A549 (cell line): ENCODE results near the gene METTL1. TPM values are rescaled to one million over a fixed set of nuclear protein-coding genes. Genes with fewer than 3 reads are reported as not detected.

Source experiments
- ATAC-seq, 2 experiments: fragments of 200-7000 bp in 1 of 2; fragments of >200 bp in 1 of 2; cut with Nextera tagmentation in 1 of 2; cut with Tn5 transposase in 1 of 2; 3 replicates each; pipeline versions ENCODE4 v1.8.0 to v1.9.1; 2018 to 2020; ENCODE audit warnings: mild to moderate bottlenecking in 1 of 2, moderate library complexity in 1 of 2
- CTCF ChIA-PET: fragments of 300-600 bp; sonication (Branson Sonifier 250); formaldehyde crosslinking; extraction: SDS; loops from one replicate; lab custom pipeline; 2021; ENCODE audit warnings: antibody characterized with exemption, inconsistent platforms; lab: Yijun Ruan, JAX
- POLR2A ChIA-PET: fragments of 350-600 bp; formaldehyde crosslinking; extraction: SDS; loops from one replicate; lab custom pipeline; 2021; ENCODE audit warnings: antibody characterized with exemption, inconsistent platforms; lab: Yijun Ruan, JAX
- DNase-seq, 2 experiments: peaks; one replicate each; pipeline versions ENCODE4 v3.0.0 to v3.0.0-alpha.2; 2011 to 2016; ENCODE audit warnings: low read depth in 1 of 2, low spot score in 1 of 2
- FAIRE-seq: peaks from 2 replicates; lab custom pipeline; 2011; peaks lifted over from hg19 to GRCh38; lab: Jason Lieb, UNC
- H3K27ac ChIP-seq, 2 experiments: fragments of >200 bp; sonication (Bioruptor Twin); formaldehyde crosslinking; 3 replicates each; pipeline ENCODE4 v1.5.1; 2016 to 2017
- H3K4me1 ChIP-seq: fragments of >200 bp; sonication (Bioruptor Twin); formaldehyde crosslinking; 3 replicates; pipeline ENCODE4 v1.6.1; 2016
- H3K4me2 ChIP-seq: fragments of >200 bp; sonication (Bioruptor Twin); formaldehyde crosslinking; 3 replicates; pipeline ENCODE4 v1.6.1; 2016
- H3K4me3 ChIP-seq: fragments of >200 bp; sonication (Bioruptor Twin); formaldehyde crosslinking; 3 replicates; pipeline ENCODE4 v1.5.1; 2016
- H3K9me3 ChIP-seq: fragments of >200 bp; sonication (Bioruptor Twin); formaldehyde crosslinking; 3 replicates; pipeline ENCODE4 v1.6.1; 2016
- BHLHE40 ChIP-seq: IDR thresholded peaks from 2 replicates; pipeline ENCODE4 v1.6.1; 2012; ENCODE audit warnings: low read depth, low read length, inconsistent platforms
- CBX2 ChIP-seq: fragments of 200-600 bp; sonication (generic); IDR thresholded peaks from 2 replicates; pipeline ENCODE4 v1.6.1; 2016; ENCODE audit warnings: low read depth, mild to moderate bottlenecking, borderline replicate concordance
- CTCF ChIP-seq: fragments of >200 bp; sonication (Bioruptor Twin); formaldehyde crosslinking; IDR thresholded peaks from 3 replicates; pipeline ENCODE4 v1.5.1; 2016
- EHF ChIP-seq: fragments of 250-450 bp; sonication (Bioruptor Pico); IDR thresholded peaks from 2 replicates; pipeline ENCODE4 v1.5.0; 2020; ENCODE audit warnings: mild to moderate bottlenecking
- EHMT2 ChIP-seq: fragments of 200-600 bp; sonication (generic); IDR thresholded peaks from 2 replicates; pipeline ENCODE4 v1.6.1; 2016; ENCODE audit warnings: antibody characterized with exemption, low read depth, mild to moderate bottlenecking, moderate library complexity
- ELK1 ChIP-seq: fragments of 150-350 bp; IDR thresholded peaks from 2 replicates; pipeline ENCODE4 v1.6.1; 2014; ENCODE audit warnings: low read depth, mild to moderate bottlenecking, low read length
- FOXS1 ChIP-seq: fragments of 250-450 bp; sonication (Bioruptor Pico); IDR thresholded peaks from 2 replicates; pipeline ENCODE4 v1.5.0; 2020; ENCODE audit warnings: mild to moderate bottlenecking, moderate library complexity
- HDAC2 ChIP-seq: fragments of 200-600 bp; sonication (generic); IDR thresholded peaks from 2 replicates; pipeline ENCODE4 v1.6.1; 2016
- HOXA7 ChIP-seq: fragments of 250-450 bp; sonication (Bioruptor Pico); IDR thresholded peaks from 2 replicates; pipeline ENCODE4 v1.5.0; 2020; ENCODE audit warnings: mild to moderate bottlenecking, moderate library complexity
- JUNB ChIP-seq: fragments of >200 bp; sonication (Bioruptor Twin); formaldehyde crosslinking; IDR thresholded peaks from 2 replicates; pipeline ENCODE4 v1.6.1; 2016
- MAFK ChIP-seq: fragments of 450-650 bp; IDR thresholded peaks from 2 replicates; pipeline ENCODE4 v1.6.1; 2014; ENCODE audit not compliant: partially characterized antibody
- MYC ChIP-seq: IDR thresholded peaks from 2 replicates; pipeline ENCODE4 v1.6.1; 2012; ENCODE audit warnings: mild to moderate bottlenecking, inconsistent platforms, low read length, improper control_type of control experiment, borderline replicate concordance
- POLR2A ChIP-seq: IDR thresholded peaks from 2 replicates; pipeline ENCODE4 v1.6.1; 2012; ENCODE audit warnings: mild to moderate bottlenecking, low read length
- RAD21 ChIP-seq, 2 experiments: fragments of >200 bp in 1 of 2; sonication (Bioruptor Twin) in 1 of 2; formaldehyde crosslinking in 1 of 2; IDR thresholded peaks in 1 of 2; conservative IDR thresholded peaks in 1 of 2; 2 replicates in 1 of 2; 3 replicates in 1 of 2; pipeline ENCODE4 v1.6.1; 2012 to 2018; ENCODE audit warnings: inconsistent platforms in 1 of 2
- RCOR1 ChIP-seq: fragments of 150-350 bp; IDR thresholded peaks from 2 replicates; pipeline ENCODE4 v1.6.1; 2014; ENCODE audit warnings: antibody characterized with exemption, low read length, low read depth
- REST ChIP-seq: fragments of 200-600 bp; sonication (generic); IDR thresholded peaks from 2 replicates; pipeline ENCODE4 v1.6.1; 2016; ENCODE audit warnings: antibody characterized with exemption, mild to moderate bottlenecking, moderate library complexity
- SMC3 ChIP-seq: fragments of >200 bp; sonication (Bioruptor Twin); formaldehyde crosslinking; IDR thresholded peaks from 3 replicates; pipeline ENCODE4 v1.6.1; 2018; ENCODE audit warnings: inconsistent platforms
- SREBF2 ChIP-seq: fragments of 450-650 bp; IDR thresholded peaks from 2 replicates; pipeline ENCODE4 v1.6.1; 2014; ENCODE audit warnings: mild to moderate bottlenecking, moderate library complexity
- ZFP36 ChIP-seq: fragments of 450-650 bp; IDR thresholded peaks from 2 replicates; pipeline ENCODE4 v1.6.1; 2014; ENCODE audit warnings: borderline replicate concordance; ENCODE audit not compliant: partially characterized antibody
- ZNF302 ChIP-seq: fragments of 250-450 bp; sonication (Bioruptor Pico); IDR thresholded peaks from 2 replicates; pipeline ENCODE4 v1.9.0; 2021; ENCODE audit warnings: inconsistent platforms, mild to moderate bottlenecking, moderate library complexity
- WGBS: methylation state at CpG from one replicate; pipeline ENCODE4 v1.1.6; 2017; ENCODE audit errors: missing lambda C conversion rate; 5-methylcytosine and 5-hydroxymethylcytosine counted together
- polyA plus RNA-seq, 4 experiments: library from polyadenylated mRNA; depleted of rRNA in 3 of 4; stranded (reverse); fragments of >200 nt; fragmentation: RNase III in 1 of 4; extraction: RNeasy Plus Mini Kit Qiagen cat#74134 plus additional on column Dnase treatment in 1 of 4; gene quantifications; 2 replicates in 3 of 4; 3 replicates in 1 of 4; pipeline ENCODE4 v1.2.3, GENCODE V29; 2011 to 2017
- TF ChIP-seq, protein P1 (sequence below): fragments of 250-450 bp; sonication (Bioruptor Pico); IDR thresholded peaks from 2 replicates; pipeline ENCODE4 v1.5.0; 2021; ENCODE audit warnings: mild to moderate bottlenecking, moderate library complexity, borderline replicate concordance
- TF ChIP-seq, protein P2 (sequence below): IDR thresholded peaks from 2 replicates; pipeline ENCODE4 v1.6.1; 2012

METTL1 gene
- polyA plus RNA-seq, 2 of the 4 experiments (the other 2 are of a cell fraction): 55.2 to 60.2 TPM

- WGBS: 19% methylated on average over 28 of the region's 31 CpGs
- CTCF ChIA-PET: interaction anchor here (0.7 to 10.7 kb wide), 18 partner anchors 8 to 274 kb away, joined by 3 to 242 read pairs (median 4); partner anchors contain the start of genes B4GALNT1, CYP27B1, OS9 and PIP4K2C
- POLR2A ChIA-PET: interaction anchor here (1.5 kb wide), 1 partner anchor 11 kb away, joined by 6 read pairs; no protein-coding TSS in a partner anchor
- no peak for FAIRE-seq
- Histone ChIP-seq H3K27ac (peak overlapping the region in 1 of 2 experiments; percentile 80; a peak in 3 of 6 replicates), H3K4me2 (peak overlapping the region; percentile 100), H3K9me3 (no peaks in the 10 kb centered on the region), H3K4me1 (peaks cover 27% of the 10 kb centered on the region), H3K4me3 (peak overlapping the region; percentile 60)
- DNase-seq: no peak
- peak in 1 of 2 experiments; percentile 15; a peak in 3 of 6 replicates for ATAC-seq
- TF ChIP-seq ZFP36 (peak; percentile 81), HOXA7 (CRISPR knock-in tag) (no peak), EHF (CRISPR knock-in tag) (no peak), ELK1 (no peak)
These were observed 35.0 kb downstream of the METTL1 start for GRCh38 chr12:57736741-57737466.

GRCh38 chr12:57735952-57736740 is 35.8 kb downstream of the METTL1 start:
- ATAC-seq (peak; percentile 61 to 83), FAIRE-seq (no peak), DNase-seq (peak in 1 of 2 experiments; percentile 67)
- Histone ChIP-seq H3K4me1 (peaks cover 27% of the 10 kb centered on the region), H3K4me2 (peak overlapping the region; percentile 100), H3K4me3 (peak overlapping the region; percentile 60), H3K9me3 (no peaks in the 10 kb centered on the region), H3K27ac (peak overlapping the region; percentile 39 to 74; a peak in 5 of 6 replicates)
- WGBS: 2% methylated on average over 44 of the region's 49 CpGs
- no peak for TF ChIP-seq JUNB
- TF ChIP-seq CBX2: no peak
- no peak for TF ChIP-seq BHLHE40
- TF ChIP-seq, protein P1, sequence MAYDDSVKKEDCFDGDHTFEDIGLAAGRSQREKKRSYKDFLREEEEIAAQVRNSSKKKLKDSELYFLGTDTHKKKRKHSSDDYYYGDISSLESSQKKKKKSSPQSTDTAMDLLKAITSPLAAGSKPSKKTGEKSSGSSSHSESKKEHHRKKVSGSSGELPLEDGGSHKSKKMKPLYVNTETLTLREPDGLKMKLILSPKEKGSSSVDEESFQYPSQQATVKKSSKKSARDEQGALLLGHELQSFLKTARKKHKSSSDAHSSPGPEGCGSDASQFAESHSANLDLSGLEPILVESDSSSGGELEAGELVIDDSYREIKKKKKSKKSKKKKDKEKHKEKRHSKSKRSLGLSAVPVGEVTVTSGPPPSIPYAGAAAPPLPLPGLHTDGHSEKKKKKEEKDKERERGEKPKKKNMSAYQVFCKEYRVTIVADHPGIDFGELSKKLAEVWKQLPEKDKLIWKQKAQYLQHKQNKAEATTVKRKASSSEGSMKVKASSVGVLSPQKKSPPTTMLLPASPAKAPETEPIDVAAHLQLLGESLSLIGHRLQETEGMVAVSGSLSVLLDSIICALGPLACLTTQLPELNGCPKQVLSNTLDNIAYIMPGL (CRISPR knock-in tag): no peak
- TF ChIP-seq MAFK: no peak
- no peak for TF ChIP-seq FOXS1 (CRISPR knock-in tag)
- TF ChIP-seq RAD21 (conservative IDR thresholded peaks at IDR 0.05 in 1 of 2, IDR thresholded peaks at IDR 0.05 in 1 of 2): peak; percentile 54 to 60; a peak in 4 of 5 replicates
- no peak for TF ChIP-seq EHMT2
- TF ChIP-seq POLR2A: no peak
- TF ChIP-seq ELK1: no peak
- TF ChIP-seq, protein P2, sequence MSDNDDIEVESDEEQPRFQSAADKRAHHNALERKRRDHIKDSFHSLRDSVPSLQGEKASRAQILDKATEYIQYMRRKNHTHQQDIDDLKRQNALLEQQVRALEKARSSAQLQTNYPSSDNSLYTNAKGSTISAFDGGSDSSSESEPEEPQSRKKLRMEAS: peak; percentile 49
- TF ChIP-seq SREBF2: no peak
- TF ChIP-seq SMC3: peak; percentile 45
- no peak for TF ChIP-seq RCOR1
- no peak for TF ChIP-seq ZNF302 (CRISPR knock-in tag)
- TF ChIP-seq MYC: no peak
- no peak for TF ChIP-seq REST
- TF ChIP-seq HDAC2: no peak
- TF ChIP-seq CTCF: peak; percentile 46
- CTCF ChIA-PET: interaction anchor here (0.6 to 10.7 kb wide), 30 partner anchors 9 to 276 kb away, joined by 3 to 242 read pairs (median 4); partner anchors contain the start of genes B4GALNT1, CYP27B1, OS9 and PIP4K2C
- POLR2A ChIA-PET: interaction anchor here (0.6 to 1.9 kb wide), 4 partner anchors 8 to 610 kb away, joined by 3 to 14 read pairs (median 3); no protein-coding TSS in a partner anchor
